HL-60 (cell line): ENCODE data around the gene SHISA6.

Experiments used
- POLR2AphosphoS5 ChIP-seq: IDR thresholded peaks from 2 replicates; pipeline ENCODE4 v1.6.1; 2012; ENCODE audit warnings: low read depth
- TF ChIP-seq, protein P1 (sequence below): IDR thresholded peaks from one replicate; pipeline ENCODE4 v1.5.1; 2011; ENCODE audit warnings: low read length, control low read depth, inconsistent platforms; ENCODE audit not compliant: insufficient read depth

- TF ChIP-seq, protein P1, sequence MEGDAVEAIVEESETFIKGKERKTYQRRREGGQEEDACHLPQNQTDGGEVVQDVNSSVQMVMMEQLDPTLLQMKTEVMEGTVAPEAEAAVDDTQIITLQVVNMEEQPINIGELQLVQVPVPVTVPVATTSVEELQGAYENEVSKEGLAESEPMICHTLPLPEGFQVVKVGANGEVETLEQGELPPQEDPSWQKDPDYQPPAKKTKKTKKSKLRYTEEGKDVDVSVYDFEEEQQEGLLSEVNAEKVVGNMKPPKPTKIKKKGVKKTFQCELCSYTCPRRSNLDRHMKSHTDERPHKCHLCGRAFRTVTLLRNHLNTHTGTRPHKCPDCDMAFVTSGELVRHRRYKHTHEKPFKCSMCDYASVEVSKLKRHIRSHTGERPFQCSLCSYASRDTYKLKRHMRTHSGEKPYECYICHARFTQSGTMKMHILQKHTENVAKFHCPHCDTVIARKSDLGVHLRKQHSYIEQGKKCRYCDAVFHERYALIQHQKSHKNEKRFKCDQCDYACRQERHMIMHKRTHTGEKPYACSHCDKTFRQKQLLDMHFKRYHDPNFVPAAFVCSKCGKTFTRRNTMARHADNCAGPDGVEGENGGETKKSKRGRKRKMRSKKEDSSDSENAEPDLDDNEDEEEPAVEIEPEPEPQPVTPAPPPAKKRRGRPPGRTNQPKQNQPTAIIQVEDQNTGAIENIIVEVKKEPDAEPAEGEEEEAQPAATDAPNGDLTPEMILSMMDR = no peak
- TF ChIP-seq POLR2AphosphoS5 = no peak
Observed at GRCh38 chr17:11334493-11334892, 93.5 kb downstream of the SHISA6 start.
